ENCODE results near the gene ADA.
"Not testable (repeated sequence)": the region's sequence is repeated elsewhere in the genome, so short reads cannot be mapped to it uniquely, and the experiment has no call there.

Gene ADA

GRCh38 chr20:44651684-44652423, at the start of gene ADA:
ADA (minus strand) TSS chr20:44651699; CDS start chr20:44651607, 92 bp downstream.
- H3K4me3 ChIP-seq (ENCODE audit: low read depth, low read length) = peak within 1 kb of the TSS; percentile 63
- H3K27ac ChIP-seq = peak within 1 kb of the TSS; percentile 40
- in situ Hi-C loops (cut with HindIII; ENCODE audit: low pct_ligation_motif_present, low sequenced_read_pairs) = no loop called here
- H3K36me3 ChIP-seq (replicated peaks) = no peaks in the 10 kb centered on the region
- no peaks in the 10 kb centered on the region for H3K27me3 ChIP-seq (replicated peaks)
- DNase-seq = peak; percentile 25
- peak; percentile 14 for TF ChIP-seq CTCF (IDR thresholded peaks at IDR 0.05; ENCODE audit: low read depth, low read length, missing control alignments)

- Histone ChIP-seq H3K27me3 (replicated peaks) (no peaks in the 10 kb centered on the region), H3K4me3 (ENCODE audit: low read depth, low read length) (no peak overlapping the region), H3K27ac (no peak overlapping the region), H3K36me3 (replicated peaks) (no peaks in the 10 kb centered on the region)
- in situ Hi-C loops (cut with HindIII; ENCODE audit: low pct_ligation_motif_present, low sequenced_read_pairs) = no loop called here
- DNase-seq = no peak
- no peak for TF ChIP-seq CTCF (IDR thresholded peaks at IDR 0.05; ENCODE audit: low read depth, low read length, missing control alignments)
Measured at GRCh38 chr20:44700306-44700705, 48.8 kb upstream of the ADA start.

GRCh38 chr20:44698351-44698750, 46.9 kb upstream of the ADA start:
- Histone ChIP-seq H3K27ac (no peak overlapping the region), H3K36me3 (replicated peaks) (no peaks in the 10 kb centered on the region), H3K4me3 (ENCODE audit: low read depth, low read length) (no peak overlapping the region), H3K27me3 (replicated peaks) (no peaks in the 10 kb centered on the region)
- TF ChIP-seq CTCF (IDR thresholded peaks at IDR 0.05; ENCODE audit: low read depth, low read length, missing control alignments) = no peak
- DNase-seq = no peak
- in situ Hi-C loops (cut with HindIII; ENCODE audit: low pct_ligation_motif_present, low sequenced_read_pairs) = no loop called here

- H3K4me3 ChIP-seq (ENCODE audit: low read depth, low read length); in situ Hi-C loops (cut with HindIII; ENCODE audit: low pct_ligation_motif_present, low sequenced_read_pairs); H3K27me3 ChIP-seq (replicated peaks): not testable (repeated sequence)
Measured at GRCh38 chr20:44697041-44697440, 45.5 kb upstream of the ADA start.

DNA sequence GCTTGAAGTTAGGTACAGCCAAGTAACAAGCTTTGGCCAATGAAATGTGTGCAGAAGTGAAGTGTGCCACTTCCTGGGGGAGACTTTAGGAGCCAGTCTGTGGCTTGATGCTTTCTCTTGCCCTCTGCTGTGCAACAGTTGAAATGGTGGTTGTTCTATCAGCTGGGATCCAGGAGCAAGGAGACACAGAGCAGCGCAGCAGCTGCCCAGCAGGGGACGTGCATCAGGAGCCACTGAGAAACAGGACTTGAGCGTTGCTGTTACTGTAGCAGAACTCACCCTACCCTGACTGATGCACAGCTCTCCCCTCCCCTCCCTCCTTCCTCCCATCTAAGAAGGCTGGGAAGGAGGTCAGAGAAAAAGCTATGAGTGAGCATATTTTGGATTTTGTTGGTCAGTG, 44.8 kb upstream of the ADA start:
- peak; percentile 51 for TF ChIP-seq CTCF (IDR thresholded peaks at IDR 0.05; ENCODE audit: low read depth, low read length, missing control alignments)
- DNase-seq = no peak
- H3K4me3 ChIP-seq (ENCODE audit: low read depth, low read length) = no peak overlapping the region
- in situ Hi-C loops (cut with HindIII; ENCODE audit: low pct_ligation_motif_present, low sequenced_read_pairs) = no loop called here
- H3K27me3 ChIP-seq (replicated peaks) = no peaks in the 10 kb centered on the region
- H3K27ac ChIP-seq = no peak overlapping the region
- H3K36me3 ChIP-seq (replicated peaks) = no peaks in the 10 kb centered on the region

More at GRCh38 chr20:44697041-44697440, 45.5 kb upstream of the ADA start:
- H3K27ac ChIP-seq; DNase-seq; H3K36me3 ChIP-seq (replicated peaks): not testable (repeated sequence)

GRCh38 chr20:44695674-44696300, 44.3 kb upstream of the ADA start:
- TF ChIP-seq CTCF (IDR thresholded peaks at IDR 0.05; ENCODE audit: low read depth, low read length, missing control alignments) = no peak
- no peak overlapping the region for H3K4me3 ChIP-seq (ENCODE audit: low read depth, low read length)
- H3K27ac ChIP-seq = no peak overlapping the region
- H3K36me3 ChIP-seq (replicated peaks) = no peaks in the 10 kb centered on the region
- DNase-seq = no peak
- H3K27me3 ChIP-seq (replicated peaks) = no peaks in the 10 kb centered on the region
- in situ Hi-C loops (cut with HindIII; ENCODE audit: low pct_ligation_motif_present, low sequenced_read_pairs) = no loop called here

Data from brain microvascular endothelial cell (primary cell).